HepG2 (cell line): Measurements from ENCODE around the gene BRD1. TPM values are rescaled to one million over a fixed set of nuclear protein-coding genes. Genes with fewer than 3 reads are reported as not detected.

Source experiments
- ATAC-seq: fragments of 200-7000 bp; cut with Tn5 transposase; 3 replicates; pipeline ENCODE4 v1.9.1; 2020; ENCODE audit warnings: mild to moderate bottlenecking, moderate library complexity
- BruUV-seq: library from RNA; stranded (reverse); fragments of 400-500 nt; replicated peaks from 2 replicates; lab custom pipeline; 2021; lab: Mats Ljungman, UMichigan
- CTCF ChIA-PET: fragments of 300-600 bp; formaldehyde crosslinking; extraction: SDS; loops from one replicate; lab custom pipeline; 2021; ENCODE audit warnings: low total read pairs, inconsistent platforms, low intra/inter-chr PET ratio; lab: Yijun Ruan, JAX
- POLR2A ChIA-PET: fragments of 350-600 bp; sonication (Branson Sonifier 250); formaldehyde crosslinking; loops from one replicate; lab custom pipeline; 2020; ENCODE audit warnings: antibody characterized with exemption, inconsistent platforms; lab: Yijun Ruan, JAX
- DNase-seq: peaks from one replicate; pipeline ENCODE4 v3.0.0-alpha.2; 2015; ENCODE audit warnings: low spot score
- FAIRE-seq: peaks from 3 replicates; lab custom pipeline; 2011; peaks lifted over from hg19 to GRCh38; lab: Jason Lieb, UNC
- H2AFZ ChIP-seq: one replicate; pipeline ENCODE4 v1.6.1; 2011; ENCODE audit warnings: low read length, inconsistent platforms
- H3K27ac ChIP-seq: fragments of 300-600 bp; 3 replicates; pipeline ENCODE4 v1.8.0; 2011; ENCODE audit warnings: mixed run types, mild to moderate bottlenecking, mixed read lengths, low read length, inconsistent platforms; ENCODE audit not compliant: insufficient read depth; ENCODE audit errors: extremely low read length
- H3K27me3 ChIP-seq, 2 experiments: fragments of 200-600 bp in 1 of 2; 2 replicates in 1 of 2; 3 replicates in 1 of 2; pipeline versions ENCODE4 v1.6.0 to v1.8.0; 2011; ENCODE audit warnings: low read length in 2 of 2, mild to moderate bottlenecking in 2 of 2, moderate library complexity in 2 of 2, inconsistent platforms in 1 of 2; ENCODE audit not compliant: insufficient read depth in 2 of 2, control insufficient read depth in 1 of 2
- H3K36me3 ChIP-seq, 2 experiments: fragments of 200-600 bp in 1 of 2; replicated peaks in 1 of 2; 2 replicates in 1 of 2; 3 replicates in 1 of 2; pipeline versions ENCODE4 v1.5.1 to v1.8.0; 2011; ENCODE audit warnings: low read length in 2 of 2, inconsistent platforms in 1 of 2; ENCODE audit not compliant: insufficient read depth in 2 of 2, control insufficient read depth in 1 of 2
- H3K4me1 ChIP-seq: 2 replicates; pipeline ENCODE4 v1.5.1; 2012; ENCODE audit warnings: low read length, inconsistent platforms; ENCODE audit not compliant: insufficient read depth
- H3K4me2 ChIP-seq: 2 replicates; pipeline ENCODE4 v1.6.0; 2011; ENCODE audit warnings: low read depth, low read length, inconsistent platforms
- H3K4me3 ChIP-seq, 3 experiments: fragments of 200-600 bp in 1 of 3; sonication (generic), shearing (Covaris generic) in 1 of 3; replicated peaks in 1 of 3; 2 replicates each; pipeline ENCODE4 v1.5.1; 2011 to 2016; ENCODE audit warnings: low read length in 3 of 3, inconsistent platforms in 2 of 3, low read depth in 2 of 3, mild to moderate bottlenecking in 2 of 3, control low read depth in 1 of 3, mixed read lengths in 1 of 3; ENCODE audit not compliant: insufficient read depth in 1 of 3
- H3K79me2 ChIP-seq: one replicate; pipeline ENCODE4 v1.6.1; 2011; ENCODE audit warnings: low read length, inconsistent platforms; ENCODE audit not compliant: insufficient read depth
- H3K9ac ChIP-seq: 2 replicates; pipeline ENCODE4 v1.6.0; 2011; ENCODE audit warnings: mild to moderate bottlenecking, low read depth, low read length, inconsistent platforms; ENCODE audit not compliant: insufficient read depth
- H3K9me3 ChIP-seq: 2 replicates; pipeline ENCODE4 v1.5.1; 2012; ENCODE audit warnings: mild to moderate bottlenecking, low read length
- H4K20me1 ChIP-seq: 2 replicates; pipeline ENCODE4 v1.6.0; 2011; ENCODE audit warnings: inconsistent platforms, mild to moderate bottlenecking, low read length, moderate library complexity; ENCODE audit not compliant: insufficient read depth
- ARNT2 ChIP-seq: sonication (generic); formaldehyde crosslinking; IDR thresholded peaks from 2 replicates; pipeline ENCODE4 v1.8.0; 2022; ENCODE audit warnings: mild to moderate bottlenecking, low read depth, missing genetic modification reagents, moderate library complexity
- HOXA7 ChIP-seq: sonication (generic); formaldehyde crosslinking; IDR thresholded peaks from 2 replicates; pipeline ENCODE4 v1.8.1; 2022; ENCODE audit warnings: mild to moderate bottlenecking, missing genetic modification reagents, moderate library complexity
- LBX2 ChIP-seq: sonication (generic); formaldehyde crosslinking; IDR thresholded peaks from 2 replicates; pipeline ENCODE4 v1.5.0; 2020; ENCODE audit warnings: missing genetic modification reagents, mild to moderate bottlenecking, borderline replicate concordance
- SAFB2 ChIP-seq: sonication (generic); formaldehyde crosslinking; IDR thresholded peaks from 2 replicates; pipeline ENCODE4 v1.5.1; 2020; ENCODE audit warnings: missing genetic modification reagents, low read depth, mild to moderate bottlenecking, borderline replicate concordance
- SCMH1 ChIP-seq: sonication (generic); formaldehyde crosslinking; IDR thresholded peaks from 2 replicates; pipeline ENCODE4 v1.9.0; 2021; ENCODE audit warnings: missing genetic modification reagents, mild to moderate bottlenecking, borderline replicate concordance
- SMARCE1 ChIP-seq: fragments of 450-650 bp; IDR thresholded peaks from 2 replicates; pipeline ENCODE4 v1.6.1; 2017; ENCODE audit warnings: borderline replicate concordance
- SNAPC2 ChIP-seq: sonication (generic); formaldehyde crosslinking; IDR thresholded peaks from 2 replicates; pipeline ENCODE4 v1.8.1; 2022; ENCODE audit warnings: mild to moderate bottlenecking, missing genetic modification reagents
- THAP9 ChIP-seq: sonication (generic); formaldehyde crosslinking; IDR thresholded peaks from 2 replicates; pipeline ENCODE4; 2020; ENCODE audit warnings: missing genetic modification reagents, mild to moderate bottlenecking, borderline replicate concordance
- XRCC5 ChIP-seq: fragments of 200-400 bp; formaldehyde crosslinking; optimal IDR thresholded peaks from 2 replicates; pipeline ENCODE3; 2017; ENCODE audit warnings: mild to moderate bottlenecking, low read length
- ZGPAT ChIP-seq: IDR thresholded peaks from 2 replicates; pipeline ENCODE4 v1.6.1; 2016; ENCODE audit warnings: mild to moderate bottlenecking
- ZNF180 ChIP-seq: sonication (generic); formaldehyde crosslinking; IDR thresholded peaks from 2 replicates; pipeline ENCODE4 v1.4.0; 2020; ENCODE audit warnings: low read depth, missing genetic modification reagents, borderline replicate concordance
- ZNF224 ChIP-seq: sonication (generic); formaldehyde crosslinking; IDR thresholded peaks from 2 replicates; pipeline ENCODE4 v1.5.0; 2020; ENCODE audit warnings: mild to moderate bottlenecking, missing genetic modification reagents
- ZNF296 ChIP-seq: sonication (generic); formaldehyde crosslinking; conservative IDR thresholded peaks from 2 replicates; pipeline ENCODE4 v1.5.0; 2020; ENCODE audit warnings: mild to moderate bottlenecking, missing genetic modification reagents
- ZNF616 ChIP-seq: sonication (generic); formaldehyde crosslinking; IDR thresholded peaks from 2 replicates; pipeline ENCODE4 v1.5.0; 2020; ENCODE audit warnings: low read depth, mild to moderate bottlenecking, missing genetic modification reagents
- ZNF747 ChIP-seq: sonication (generic); formaldehyde crosslinking; IDR thresholded peaks from 2 replicates; pipeline ENCODE4 v1.8.1; 2023; ENCODE audit warnings: missing genetic modification reagents, mild to moderate bottlenecking, borderline replicate concordance
- ZNF761 ChIP-seq: sonication (generic); formaldehyde crosslinking; conservative IDR thresholded peaks from 2 replicates; pipeline ENCODE4 v1.4.0; 2020; ENCODE audit warnings: mild to moderate bottlenecking, missing genetic modification reagents
- WGBS: methylation state at CpG from one replicate; pipeline ENCODE4 v1.1.6; 2017; ENCODE audit warnings: low lambda C conversion rate; 5-methylcytosine and 5-hydroxymethylcytosine counted together
- in situ Hi-C: cut with HindIII; loops from 2 replicates; pipeline ENCODE4 v1.10.0; 2017; ENCODE audit warnings: low pct_unique_long_range_greater_than_20kb; ENCODE audit not compliant: extremely low pct_ligation_motif_present
- intact Hi-C: fragments of 100-400 bp; cut with micrococcal nuclease; formaldehyde crosslinking; loops from one replicate; pipeline ENCODE4 v1.10.0; 2022; ENCODE audit not compliant: unreplicated experiment
- polyA plus RNA-seq, 8 experiments: library from polyadenylated mRNA; depleted of rRNA in 3 of 8; stranded (reverse) in 7 of 8; unstranded in 1 of 8; fragments of >200 nt; fragmentation: Illumina TruSeq in 4 of 8; extraction: Trizol in 4 of 8; gene quantifications; 2 replicates each; pipeline versions ENCODE4 v1.2.1 to v1.2.3, GENCODE V29; 2011 to 2016; ENCODE audit warnings: low read depth in 4 of 8, missing spikeins in 1 of 8, mixed read lengths in 1 of 8; ENCODE audit not compliant: insufficient read depth in 1 of 8
- total RNA-seq, 5 experiments: library from RNA; depleted of rRNA; stranded (reverse); fragments of >200 nt; fragmentation: Illumina TruSeq; extraction: Trizol; gene quantifications; 2 replicates each; pipeline ENCODE4 v1.2.3, GENCODE V29; 2016; ENCODE audit warnings: low read depth in 1 of 5

Gene BRD1
- total and polyA plus RNA-seq, 2 of the 13 experiments (the other 11 are each of a cell fraction or from before 2014, with no cell fraction given), result 5.1 to 12.0 TPM

GRCh38 chr22:49749227-49749626, 78.4 kb downstream of the BRD1 start:
- H3K36me3 ChIP-seq, result no peaks in the 10 kb centered on the region
- no peaks in the 10 kb centered on the region for H3K79me2 ChIP-seq
- TF ChIP-seq SAFB2 (CRISPR knock-in tag), result no peak
- TF ChIP-seq THAP9 (CRISPR knock-in tag), result no peak
- TF ChIP-seq ARNT2 (CRISPR knock-in tag), result no peak
- TF ChIP-seq ZNF761, result no peak
- no peak for TF ChIP-seq ZNF224 (CRISPR knock-in tag)
- TF ChIP-seq HOXA7 (CRISPR knock-in tag), result no peak
- no peak for TF ChIP-seq ZGPAT (CRISPR knock-in tag)
- TF ChIP-seq LBX2 (CRISPR knock-in tag), result no peak
- no peak for TF ChIP-seq XRCC5
- no peak for TF ChIP-seq SNAPC2 (CRISPR knock-in tag)
- no peak for TF ChIP-seq ZNF296 (CRISPR knock-in tag)
- TF ChIP-seq ZNF747 (CRISPR knock-in tag), result no peak
- no peak for TF ChIP-seq ZNF616 (CRISPR knock-in tag)
- TF ChIP-seq ZNF180, result no peak
- no peak for TF ChIP-seq SCMH1
- TF ChIP-seq SMARCE1, result no peak
- no peak overlapping the region for H3K27ac ChIP-seq
- no peaks in the 10 kb centered on the region for H4K20me1 ChIP-seq
- ChIA-PET CTCF (no interaction called here), POLR2A (no interaction called here)
- ATAC-seq, result no peak; the same call in 2 of the 3 replicates
- in situ Hi-C loops, result no loop called here
- no CpG with 5 or more reads among the region's 9 CpGs for WGBS
- FAIRE-seq, result no peak
- BruUV-seq, result no TSS peak
- 0 out of 2 replicates have a peak, but pooled peaks cover 9% of the 10 kb centered on the region for H3K9me3 ChIP-seq
- H3K4me1 ChIP-seq, result peaks cover 9% of the 10 kb centered on the region
- H2AFZ ChIP-seq, result no peak overlapping the region
- no peak overlapping the region for H3K4me2 ChIP-seq
- peaks cover 6 to 34% of the 10 kb centered on the region in 2 experiments for H3K27me3 ChIP-seq
- no peak for DNase-seq
- no peak overlapping the region for H3K9ac ChIP-seq
- intact Hi-C loops, result no loop called here
- no peak overlapping the region for H3K4me3 ChIP-seq
